ENCODE measurements around the gene ARL14EP. TPM values are rescaled to one million over a fixed set of nuclear protein-coding genes. Genes with fewer than 3 reads are reported as not detected.
A peak's percentile ranks its signal among the peaks of the same experiment; 100 is the strongest.

The ARL14EP gene
- total and polyA plus RNA-seq, 2 experiments from 2014 or later, result 21.7 to 22.2 TPM

DNA sequence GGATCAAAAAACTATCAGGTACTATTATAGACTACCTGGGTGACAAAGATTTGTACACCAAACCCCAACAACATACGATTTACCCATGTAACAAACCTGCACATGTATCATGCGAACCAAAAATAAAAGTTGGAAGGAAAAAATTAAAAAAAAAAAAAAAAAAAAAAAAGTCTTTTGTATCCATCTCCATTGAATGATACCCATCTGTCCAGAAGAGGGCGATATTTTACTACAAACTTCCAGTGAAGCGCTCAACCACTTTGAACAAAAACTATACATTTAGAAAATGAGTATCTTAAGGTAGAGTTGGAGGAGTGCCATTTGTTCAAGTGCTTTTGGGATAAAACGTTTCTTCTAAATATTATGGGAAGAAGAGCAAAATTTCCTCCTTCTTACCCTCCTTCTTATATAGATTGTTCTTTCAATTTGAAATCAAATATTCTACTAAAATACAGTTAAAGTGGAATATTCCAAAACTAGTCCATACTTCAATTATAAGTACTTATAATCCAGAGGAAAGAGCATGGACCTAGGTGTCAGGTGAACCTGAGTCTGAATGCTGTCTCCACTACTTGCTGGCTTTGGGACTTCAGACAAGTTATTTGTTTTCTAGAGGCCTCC lies 23.3 kb downstream of the ARL14EP start:
- H3K9me2 ChIP-seq (replicated peaks; ENCODE audit: insufficient read depth), result no peaks in the 10 kb centered on the region
- no peaks in the 10 kb centered on the region for H4K20me1 ChIP-seq (ENCODE audit: insufficient read depth, poor library complexity, severe bottlenecking)
- no peak overlapping the region for H2AFZ ChIP-seq
- no peaks in the 10 kb centered on the region for H3K79me2 ChIP-seq
- no peak overlapping the region for H3K27ac ChIP-seq
- H3K9me3 ChIP-seq (ENCODE audit: low read depth), result no peaks in the 10 kb centered on the region
- WGBS (ENCODE audit: low lambda C conversion rate, missing lambda C conversion rate), result 21% methylated on average over 5 of the region's 5 CpGs
- H3K4me2 ChIP-seq, result no peak overlapping the region
- no peak overlapping the region for H3K4me3 ChIP-seq
- TF ChIP-seq EZH2phosphoT487 (IDR thresholded peaks at IDR 0.05; ENCODE audit: low read depth, severe bottlenecking, unreplicated experiment) (no peak), CTCF (IDR thresholded peaks at IDR 0.05; ENCODE audit: poor library complexity) (peak; percentile 72)
- no peaks in the 10 kb centered on the region for H3K36me3 ChIP-seq (replicated peaks; ENCODE audit: insufficient read depth, low read depth)
- no peaks in the 10 kb centered on the region for H3K4me1 ChIP-seq (ENCODE audit: insufficient read depth)
- DNase-seq (ENCODE audit: low spot score), result peak; percentile 87
- no peaks in the 10 kb centered on the region for H3K27me3 ChIP-seq

- Histone ChIP-seq H4K20me1 (ENCODE audit: insufficient read depth, poor library complexity, severe bottlenecking) (no peaks in the 10 kb centered on the region), H3K4me2 (no peak overlapping the region), H3K9me2 (replicated peaks; ENCODE audit: insufficient read depth) (no peaks in the 10 kb centered on the region), H3K9me3 (ENCODE audit: low read depth) (no peaks in the 10 kb centered on the region), H3K27me3 (no peaks in the 10 kb centered on the region), H3K4me3 (no peak overlapping the region), H3K4me1 (ENCODE audit: insufficient read depth) (no peaks in the 10 kb centered on the region), H3K27ac (no peak overlapping the region), H2AFZ (no peak overlapping the region), H3K36me3 (replicated peaks; ENCODE audit: insufficient read depth, low read depth) (no peaks in the 10 kb centered on the region), H3K79me2 (no peaks in the 10 kb centered on the region)
- TF ChIP-seq EZH2phosphoT487 (IDR thresholded peaks at IDR 0.05; ENCODE audit: low read depth, severe bottlenecking, unreplicated experiment), result no peak
- TF ChIP-seq EZH2 (IDR thresholded peaks at IDR 0.05; ENCODE audit: borderline replicate concordance), result no peak
- no peak for TF ChIP-seq CTCF (IDR thresholded peaks at IDR 0.05; ENCODE audit: poor library complexity)
- no peak for DNase-seq (ENCODE audit: low spot score)
Observed at GRCh38 chr11:30348035-30348434, 25.1 kb downstream of the ARL14EP start.

DNA sequence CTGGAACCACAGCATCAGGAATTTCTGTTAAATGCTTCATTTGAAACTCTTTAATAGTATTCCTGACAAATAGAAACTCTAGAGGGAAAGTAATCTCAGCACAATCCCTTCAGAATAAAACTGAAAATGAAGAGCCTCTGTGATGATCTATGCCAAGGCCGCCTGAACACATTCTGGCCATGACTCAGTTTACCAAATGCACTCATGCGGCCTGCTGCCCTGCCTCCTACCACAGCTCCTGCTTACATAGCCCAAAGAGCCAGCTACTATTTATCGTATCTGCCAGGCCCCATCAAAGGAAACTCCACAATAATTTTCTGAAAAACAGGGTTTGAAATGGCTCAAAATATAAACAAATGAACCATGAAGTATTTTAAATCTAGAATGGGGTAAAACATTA lies 27.0 kb downstream of the ARL14EP start:
- Histone ChIP-seq H3K36me3 (replicated peaks; ENCODE audit: insufficient read depth, low read depth) (no peaks in the 10 kb centered on the region), H3K4me1 (ENCODE audit: insufficient read depth) (no peaks in the 10 kb centered on the region), H3K4me3 (no peak overlapping the region), H3K9me2 (replicated peaks; ENCODE audit: insufficient read depth) (no peaks in the 10 kb centered on the region), H3K27ac (no peak overlapping the region), H2AFZ (no peak overlapping the region), H3K4me2 (no peak overlapping the region), H3K27me3 (no peaks in the 10 kb centered on the region), H4K20me1 (ENCODE audit: insufficient read depth, poor library complexity, severe bottlenecking) (no peaks in the 10 kb centered on the region), H3K9me3 (ENCODE audit: low read depth) (no peaks in the 10 kb centered on the region), H3K79me2 (no peaks in the 10 kb centered on the region)
- no peak for DNase-seq (ENCODE audit: low spot score)
- whole genome bisulfite sequencing (ENCODE audit: low lambda C conversion rate, missing lambda C conversion rate), result 96% methylated on average over 3 of the region's 3 CpGs
- no peak for TF ChIP-seq EZH2 (IDR thresholded peaks at IDR 0.05; ENCODE audit: borderline replicate concordance)
- no peak for TF ChIP-seq EZH2phosphoT487 (IDR thresholded peaks at IDR 0.05; ENCODE audit: low read depth, severe bottlenecking, unreplicated experiment)
- TF ChIP-seq CTCF (IDR thresholded peaks at IDR 0.05; ENCODE audit: poor library complexity), result no peak

GRCh38 chr11:30350384-30350783 lies 27.5 kb downstream of the ARL14EP start:
- no peak overlapping the region for H3K27ac ChIP-seq
- no peaks in the 10 kb centered on the region for H3K79me2 ChIP-seq
- H3K9me3 ChIP-seq (ENCODE audit: low read depth), result no peaks in the 10 kb centered on the region
- H3K27me3 ChIP-seq, result no peaks in the 10 kb centered on the region
- no peak for DNase-seq (ENCODE audit: low spot score)
- no peak overlapping the region for H3K4me2 ChIP-seq
- H2AFZ ChIP-seq, result no peak overlapping the region
- no peaks in the 10 kb centered on the region for H3K36me3 ChIP-seq (replicated peaks; ENCODE audit: insufficient read depth, low read depth)
- TF ChIP-seq CTCF (IDR thresholded peaks at IDR 0.05; ENCODE audit: poor library complexity), result no peak
- TF ChIP-seq EZH2phosphoT487 (IDR thresholded peaks at IDR 0.05; ENCODE audit: low read depth, severe bottlenecking, unreplicated experiment), result no peak
- no peak for TF ChIP-seq EZH2 (IDR thresholded peaks at IDR 0.05; ENCODE audit: borderline replicate concordance)
- no peaks in the 10 kb centered on the region for H4K20me1 ChIP-seq (ENCODE audit: insufficient read depth, poor library complexity, severe bottlenecking)
- WGBS (ENCODE audit: low lambda C conversion rate, missing lambda C conversion rate), result 67% methylated on average over 3 of the region's 3 CpGs
- no peaks in the 10 kb centered on the region for H3K9me2 ChIP-seq (replicated peaks; ENCODE audit: insufficient read depth)
- H3K4me1 ChIP-seq (ENCODE audit: insufficient read depth), result no peaks in the 10 kb centered on the region
- no peak overlapping the region for H3K4me3 ChIP-seq
